ENCODE data around the gene C22orf39. TPM values are rescaled to one million over a fixed set of nuclear protein-coding genes. Genes with fewer than 3 reads are reported as not detected.

C22orf39 gene
- total and polyA plus RNA-seq, 2 donors (not counting 1 experiment from before 2014, with no cell fraction given): 37.7 to 47.2 TPM

DNA sequence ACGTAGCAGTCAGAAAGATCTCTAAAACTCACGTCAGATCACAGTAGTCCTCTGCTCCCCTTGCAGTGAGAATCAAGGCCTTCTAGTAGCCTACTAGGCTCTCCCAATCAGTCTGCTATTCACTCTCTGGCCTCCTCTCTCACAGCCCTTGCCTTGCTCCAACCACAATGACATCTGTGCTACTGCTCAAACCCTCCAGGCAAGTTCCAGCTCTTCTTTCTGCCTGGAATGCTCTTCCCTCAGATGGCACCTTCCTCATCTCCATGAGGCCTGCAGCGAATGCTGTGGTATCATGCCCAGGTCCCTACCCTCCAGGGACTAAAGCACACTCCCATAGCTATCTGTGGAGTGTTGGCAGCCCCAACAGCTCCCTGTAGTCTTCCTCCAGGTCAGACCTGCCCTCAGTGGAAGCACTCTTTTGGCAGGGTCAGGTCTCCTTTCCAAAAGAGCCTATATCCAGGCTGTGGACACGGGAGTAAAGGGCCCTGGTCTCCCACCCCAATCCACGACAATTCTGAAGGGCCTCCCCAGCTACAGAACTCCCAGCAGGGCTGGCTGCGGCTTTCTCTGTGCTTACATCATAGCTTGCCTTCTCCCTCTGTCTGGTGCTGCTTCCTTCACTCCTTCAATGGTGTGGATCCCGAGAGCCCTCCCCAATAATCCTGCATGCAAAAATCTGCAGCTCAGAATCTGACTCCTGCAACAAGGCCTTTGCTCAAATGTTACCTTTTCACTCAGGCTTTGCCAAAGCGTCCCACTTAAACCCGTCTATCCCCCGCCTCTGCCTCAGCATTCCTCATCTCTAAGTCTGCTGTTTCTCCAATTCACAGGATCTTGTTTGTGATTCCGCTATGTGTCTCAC, 24.8 kb downstream of the C22orf39 start:
- no peak for ATAC-seq (ENCODE audit: low read depth)
- DNase-seq: no peak
- POLR2A ChIA-PET: no interaction called here
- Histone ChIP-seq H3K27me3 (replicated peaks in 1 of 4; ENCODE audit: control extremely low read depth in 1 of 4, control insufficient read depth in 3 of 4, insufficient read depth in 4 of 4, low read length in 3 of 4) (no peaks in the 10 kb centered on the region), H3K79me2 (ENCODE audit: control insufficient read depth, insufficient read depth, low read length) (peaks cover 88% of the 10 kb centered on the region), H3K9me3 (ENCODE audit: control extremely low read depth in 1 of 3, control insufficient read depth in 2 of 3, insufficient read depth in 1 of 3, low read length in 2 of 3) (no peaks in the 10 kb centered on the region), H4K20me1 (ENCODE audit: control insufficient read depth, insufficient read depth, low read length, poor library complexity, severe bottlenecking) (peaks cover 49% of the 10 kb centered on the region), H3K9ac (ENCODE audit: low read length) (no peak overlapping the region), H3K4me3 (ENCODE audit: control extremely low read depth in 1 of 5, extremely low read depth in 1 of 5, insufficient read depth in 1 of 5, low read depth in 2 of 5, low read length in 4 of 5) (no peak overlapping the region), H3K4me2 (replicated peaks; ENCODE audit: low read depth, low read length, poor library complexity, severe bottlenecking) (no peak overlapping the region), H3K36me3 (replicated peaks in 1 of 2; ENCODE audit: control extremely low read depth in 1 of 2, control insufficient read depth in 1 of 2, extremely low read depth in 1 of 2, insufficient read depth in 2 of 2, low read length in 1 of 2) (peaks cover 0 to 16% of the 10 kb centered on the region in 2 experiments), H3K4me1 (ENCODE audit: control insufficient read depth in 2 of 2, insufficient read depth in 2 of 2, low read length in 2 of 2) (peaks cover 7 to 24% of the 10 kb centered on the region in 2 donors), H2AFZ (ENCODE audit: insufficient read depth, low read depth, low read length, poor library complexity, severe bottlenecking) (no peak overlapping the region), H3K27ac (ENCODE audit: low read length in 2 of 2) (no peak overlapping the region)
- 97% methylated on average over 11 of the region's 11 CpGs for WGBS (ENCODE audit: insufficient coverage)
- H3K27me3 Mint-ChIP-seq: no peaks in the 10 kb centered on the region
- intact Hi-C loops (cut with micrococcal nuclease): no loop called here
- no peak overlapping the region for H3K27ac Mint-ChIP-seq
- TF ChIP-seq CTCF (IDR thresholded peaks at IDR 0.05): no peak
- no peak for TF ChIP-seq EZH2 (IDR thresholded peaks at IDR 0.05; ENCODE audit: borderline replicate concordance, insufficient read depth, low read depth, low read length, poor library complexity, severe bottlenecking)
- CTCF ChIA-PET: no interaction called here
- H3K9me3 Mint-ChIP-seq (ENCODE audit: insufficient read depth): no peaks in the 10 kb centered on the region
- peaks cover 63% of the 10 kb centered on the region for H3K4me1 Mint-ChIP-seq
- no peak overlapping the region for H3K4me3 Mint-ChIP-seq

DNA sequence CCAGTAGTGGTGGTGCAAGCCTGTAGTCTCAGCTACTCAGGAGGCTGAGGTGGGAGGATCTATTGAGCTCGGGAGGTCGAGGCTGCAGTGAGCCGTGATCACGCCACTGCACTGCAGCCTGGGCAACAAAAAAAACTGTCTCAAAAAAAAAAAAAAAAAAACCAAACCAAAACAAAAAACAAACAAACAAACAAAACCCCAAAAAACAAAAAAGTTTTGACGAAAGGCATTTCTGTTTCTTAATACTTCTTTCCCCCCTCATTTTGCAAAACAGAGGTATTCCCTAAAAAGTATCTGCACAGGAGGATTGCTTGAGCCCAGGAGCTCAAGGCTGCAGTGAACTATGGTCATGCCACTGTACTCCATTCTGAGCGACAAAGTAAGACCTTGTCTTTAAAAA, 27.2 kb downstream of the C22orf39 start:
- no peak overlapping the region for H3K4me3 Mint-ChIP-seq
- WGBS (ENCODE audit: insufficient coverage): no CpG with 5 or more reads among the region's 6 CpGs
- POLR2A ChIA-PET: no interaction called here
- DNase-seq (no peak), ATAC-seq (ENCODE audit: low read depth) (no peak)
- Histone ChIP-seq H4K20me1 (ENCODE audit: control insufficient read depth, insufficient read depth, low read length, poor library complexity, severe bottlenecking) (peaks cover 42% of the 10 kb centered on the region), H3K4me1 (ENCODE audit: control insufficient read depth in 2 of 2, insufficient read depth in 2 of 2, low read length in 2 of 2) (peaks cover 7 to 24% of the 10 kb centered on the region in 2 donors), H3K4me3 (ENCODE audit: control extremely low read depth in 1 of 5, extremely low read depth in 1 of 5, insufficient read depth in 1 of 5, low read depth in 2 of 5, low read length in 4 of 5) (no peak overlapping the region), H3K9me3 (ENCODE audit: control extremely low read depth in 1 of 3, control insufficient read depth in 2 of 3, insufficient read depth in 1 of 3, low read length in 2 of 3) (no peaks in the 10 kb centered on the region), H2AFZ (ENCODE audit: insufficient read depth, low read depth, low read length, poor library complexity, severe bottlenecking) (no peak overlapping the region), H3K36me3 (replicated peaks in 1 of 2; ENCODE audit: control extremely low read depth in 1 of 2, control insufficient read depth in 1 of 2, extremely low read depth in 1 of 2, insufficient read depth in 2 of 2, low read length in 1 of 2) (peaks cover 0 to 17% of the 10 kb centered on the region in 2 experiments), H3K4me2 (replicated peaks; ENCODE audit: low read depth, low read length, poor library complexity, severe bottlenecking) (no peak overlapping the region), H3K79me2 (ENCODE audit: control insufficient read depth, insufficient read depth, low read length) (peaks cover 88% of the 10 kb centered on the region), H3K27ac (ENCODE audit: low read length in 2 of 2) (peak overlapping the region in 1 of 2 donors; percentile 55), H3K9ac (ENCODE audit: low read length) (no peak overlapping the region), H3K27me3 (replicated peaks in 1 of 4; ENCODE audit: control extremely low read depth in 1 of 4, control insufficient read depth in 3 of 4, insufficient read depth in 4 of 4, low read length in 3 of 4) (no peaks in the 10 kb centered on the region)
- H3K9me3 Mint-ChIP-seq (ENCODE audit: insufficient read depth): no peaks in the 10 kb centered on the region
- CTCF ChIA-PET: no interaction called here
- no peaks in the 10 kb centered on the region for H3K27me3 Mint-ChIP-seq
- no peak for TF ChIP-seq CTCF (IDR thresholded peaks at IDR 0.05)
- no peak for TF ChIP-seq EZH2 (IDR thresholded peaks at IDR 0.05; ENCODE audit: borderline replicate concordance, insufficient read depth, low read depth, low read length, poor library complexity, severe bottlenecking)
- intact Hi-C loops (cut with micrococcal nuclease): no loop called here
- H3K4me1 Mint-ChIP-seq: peaks cover 49% of the 10 kb centered on the region
- H3K27ac Mint-ChIP-seq: peak overlapping the region; percentile 16

All from B cell (primary cell).